Choroid plexus epithelial cell (primary cell): ENCODE data around the gene CERT1.
A peak's percentile ranks its signal among the peaks of the same experiment; 100 is the strongest.
"Not testable (repeated sequence)": the region's sequence is repeated elsewhere in the genome, so short reads cannot be mapped to it uniquely, and the experiment has no call there.

Experiments used
- DNase-seq: peaks from one replicate; pipeline ENCODE4 v3.0.0-alpha.2; 2010; ENCODE audit warnings: low read depth
- H3K4me3 ChIP-seq: 2 replicates; pipeline ENCODE4 v1.5.1; 2011; ENCODE audit warnings: low read depth, mild to moderate bottlenecking, control low read depth, low read length, moderate library complexity
- TF ChIP-seq, protein P1 (sequence below): conservative IDR thresholded peaks from 2 replicates; pipeline ENCODE4 v1.5.1; 2011; ENCODE audit warnings: low read depth, mild to moderate bottlenecking, control low read depth, inconsistent platforms, low read length, moderate library complexity

The CERT1 gene

DNA sequence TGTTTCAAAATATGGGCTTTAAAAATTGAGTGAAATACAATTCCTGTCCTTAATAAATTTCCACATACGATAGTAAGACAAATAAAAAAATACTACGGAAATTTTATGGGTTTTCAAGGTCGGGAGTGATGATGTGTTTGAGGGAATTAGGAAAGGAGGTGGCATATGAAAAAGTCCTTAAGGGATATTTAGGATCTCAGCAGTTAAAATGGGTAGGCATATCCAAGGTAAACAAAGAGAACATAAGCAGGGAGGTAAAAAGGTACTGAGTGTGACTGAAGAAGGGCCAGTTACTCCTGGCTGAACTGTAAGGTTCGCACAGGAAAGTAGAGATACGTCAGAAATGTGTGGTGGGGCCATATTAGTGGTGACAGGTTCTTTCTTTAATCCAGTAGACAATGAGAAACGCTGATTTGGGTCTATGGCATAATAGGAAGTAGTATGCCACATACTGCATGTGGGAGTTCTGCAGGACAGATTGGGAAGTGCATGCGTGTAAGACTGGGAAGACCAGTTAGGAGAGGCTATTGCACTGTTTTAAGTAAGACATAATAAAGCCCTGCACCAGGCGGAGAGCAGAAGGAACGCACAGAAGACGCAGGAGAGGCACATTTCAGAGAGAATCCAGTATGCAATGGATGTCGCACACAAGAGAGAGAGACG is 175.3 kb downstream of the CERT1 start:
- TF ChIP-seq, protein P1, sequence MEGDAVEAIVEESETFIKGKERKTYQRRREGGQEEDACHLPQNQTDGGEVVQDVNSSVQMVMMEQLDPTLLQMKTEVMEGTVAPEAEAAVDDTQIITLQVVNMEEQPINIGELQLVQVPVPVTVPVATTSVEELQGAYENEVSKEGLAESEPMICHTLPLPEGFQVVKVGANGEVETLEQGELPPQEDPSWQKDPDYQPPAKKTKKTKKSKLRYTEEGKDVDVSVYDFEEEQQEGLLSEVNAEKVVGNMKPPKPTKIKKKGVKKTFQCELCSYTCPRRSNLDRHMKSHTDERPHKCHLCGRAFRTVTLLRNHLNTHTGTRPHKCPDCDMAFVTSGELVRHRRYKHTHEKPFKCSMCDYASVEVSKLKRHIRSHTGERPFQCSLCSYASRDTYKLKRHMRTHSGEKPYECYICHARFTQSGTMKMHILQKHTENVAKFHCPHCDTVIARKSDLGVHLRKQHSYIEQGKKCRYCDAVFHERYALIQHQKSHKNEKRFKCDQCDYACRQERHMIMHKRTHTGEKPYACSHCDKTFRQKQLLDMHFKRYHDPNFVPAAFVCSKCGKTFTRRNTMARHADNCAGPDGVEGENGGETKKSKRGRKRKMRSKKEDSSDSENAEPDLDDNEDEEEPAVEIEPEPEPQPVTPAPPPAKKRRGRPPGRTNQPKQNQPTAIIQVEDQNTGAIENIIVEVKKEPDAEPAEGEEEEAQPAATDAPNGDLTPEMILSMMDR: peak; percentile 50
- DNase-seq: peak; percentile 83
- peak overlapping the region; percentile 67 for H3K4me3 ChIP-seq

DNA sequence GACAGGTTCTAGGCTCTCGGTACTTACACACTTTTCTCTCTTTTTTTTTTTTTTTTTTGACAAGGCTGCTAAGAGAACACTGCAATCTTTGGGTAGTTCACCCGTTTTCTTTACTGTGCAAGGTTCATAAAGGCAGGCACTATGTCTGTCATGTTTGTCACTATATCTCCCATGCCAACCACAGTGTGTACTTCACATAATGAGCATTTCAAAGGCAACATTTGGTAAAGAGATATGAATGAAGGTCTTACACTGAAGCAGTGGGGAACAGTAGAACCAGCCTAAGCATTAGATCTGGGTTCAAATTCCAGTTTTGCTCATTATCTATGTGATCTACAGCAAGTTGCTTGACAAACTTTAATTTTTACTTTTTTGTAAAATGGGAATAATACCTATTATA is 175.9 kb downstream of the CERT1 start:
- H3K4me3 ChIP-seq: no peak overlapping the region
- no peak for DNase-seq
- TF ChIP-seq, protein P1: no peak

DNA sequence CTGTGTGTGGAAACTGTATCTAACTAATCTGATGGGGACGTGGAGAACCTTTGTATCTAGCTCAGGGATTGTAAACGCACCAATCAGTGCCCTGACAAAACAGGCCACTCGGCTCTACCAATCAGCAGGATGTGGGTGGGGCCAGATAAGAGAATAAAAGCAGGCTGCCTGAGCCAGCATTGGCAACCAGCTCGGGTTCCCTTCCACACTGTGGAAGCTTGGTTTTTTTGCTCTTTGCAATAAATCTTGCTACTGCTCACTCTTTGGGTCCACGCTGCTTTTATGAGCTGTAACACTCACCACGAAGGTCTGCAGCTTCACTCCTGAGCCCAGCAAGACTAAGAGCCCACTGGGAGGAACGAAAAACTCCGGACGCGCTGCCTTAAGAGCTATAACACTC is 177.0 kb downstream of the CERT1 start:
- not testable (repeated sequence) for H3K4me3 ChIP-seq, DNase-seq

DNA sequence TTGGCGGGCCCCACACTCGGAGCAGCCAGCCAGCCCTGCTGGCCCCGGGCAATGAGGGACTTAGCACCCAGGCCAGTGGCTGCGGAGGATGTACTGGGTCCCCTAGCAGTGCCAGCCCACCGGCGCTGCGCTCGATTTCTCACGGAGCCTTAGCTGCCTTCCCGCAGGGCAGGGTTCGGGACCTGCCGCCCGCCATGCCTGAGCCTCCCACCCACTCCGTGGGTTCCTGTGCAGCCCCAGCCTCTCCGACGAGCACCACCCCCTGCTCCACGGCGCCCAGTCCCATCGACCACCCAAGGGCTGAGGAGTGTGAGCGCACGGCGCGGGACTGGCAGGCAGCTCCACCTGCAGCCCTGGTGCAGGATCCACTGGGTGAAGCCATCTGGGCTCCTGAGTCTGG is 177.7 kb downstream of the CERT1 start:
- DNase-seq, H3K4me3 ChIP-seq: not testable (repeated sequence)

DNA sequence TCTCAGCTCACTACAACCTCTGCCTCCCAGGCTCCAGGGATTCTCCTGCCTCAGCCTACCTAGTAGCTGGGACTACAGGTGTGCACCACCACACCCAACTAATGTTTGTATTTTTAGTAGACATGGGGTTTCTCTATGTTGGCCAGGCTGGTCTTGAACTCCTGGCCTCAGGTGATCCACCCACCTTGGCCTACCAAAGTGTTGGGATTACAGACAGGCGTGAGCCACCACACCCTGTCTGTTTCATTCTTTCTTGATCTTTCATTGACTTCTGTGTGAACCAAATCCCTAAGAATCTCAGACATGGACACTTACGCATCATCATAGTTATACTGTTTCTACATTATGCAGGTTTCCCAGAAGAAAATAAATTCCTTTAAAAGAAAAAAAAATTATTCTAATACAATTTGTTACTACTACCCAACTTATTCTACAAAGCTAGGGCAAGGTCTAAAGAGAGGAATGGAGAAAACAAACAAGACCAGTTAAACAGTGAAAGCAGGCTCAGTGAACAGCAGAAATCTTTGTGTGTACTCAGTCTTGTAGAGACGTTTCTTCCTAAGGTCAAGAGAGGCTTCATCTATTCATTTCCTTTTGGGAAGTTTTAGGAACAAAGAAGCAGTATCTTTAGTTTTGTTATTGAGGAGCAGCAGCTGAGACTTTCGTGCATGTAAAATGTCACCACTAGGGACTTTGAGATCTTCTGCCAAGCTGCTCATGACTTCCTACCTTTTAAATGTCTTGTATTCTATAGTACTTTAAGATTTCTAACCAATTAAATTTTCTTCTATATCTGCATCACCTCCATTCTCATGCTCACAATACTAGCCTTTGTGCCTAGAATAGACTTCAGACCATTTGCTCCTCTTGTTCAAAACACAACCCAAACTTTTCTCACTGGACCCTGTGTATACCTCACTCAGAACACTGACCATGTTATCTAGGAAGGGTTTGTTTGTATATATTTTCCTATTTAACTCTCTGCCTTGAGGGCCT is 180.0 kb downstream of the CERT1 start:
- no peak overlapping the region for H3K4me3 ChIP-seq
- TF ChIP-seq, protein P1: peak; percentile 10
- DNase-seq: no peak

DNA sequence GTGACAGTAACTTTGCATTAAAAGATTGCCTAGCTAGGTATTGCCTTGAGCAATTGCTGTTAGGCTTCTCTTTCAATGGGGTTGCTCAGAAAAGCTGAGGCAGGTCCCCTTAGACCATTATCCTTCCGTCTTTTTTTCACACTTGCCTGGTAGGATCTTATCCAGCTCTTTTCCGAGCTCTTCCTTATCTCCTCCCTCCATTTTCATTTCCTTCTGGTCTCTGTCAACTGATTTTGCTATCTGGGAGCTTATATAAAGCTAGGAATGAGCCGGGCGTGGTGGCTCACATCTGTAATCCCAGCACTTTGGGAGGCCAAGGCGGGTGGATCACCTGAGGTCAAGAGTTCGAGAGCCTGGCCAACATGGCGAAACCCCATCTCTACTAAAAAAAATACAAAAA is 181.0 kb downstream of the CERT1 start:
- H3K4me3 ChIP-seq: no peak overlapping the region
- TF ChIP-seq, protein P1: no peak
- DNase-seq: no peak
